ENCODE data around the gene EDAR.

Gene EDAR

GRCh38 chr2:109017017-109017416, 28.0 kb upstream of the EDAR start:
- Mint-ChIP-seq H3K27me3 (peaks cover 13% of the 10 kb centered on the region), H3K4me3 (no peak overlapping the region), H3K36me3 (no peaks in the 10 kb centered on the region), H3K27ac (no peak overlapping the region), H3K9me3 (no peaks in the 10 kb centered on the region), H3K4me1 (no peaks in the 10 kb centered on the region)
- ATAC-seq (ENCODE audit: low read depth) (no peak), DNase-seq (ENCODE audit: low spot score in 2 of 2) (no peak)

DNA sequence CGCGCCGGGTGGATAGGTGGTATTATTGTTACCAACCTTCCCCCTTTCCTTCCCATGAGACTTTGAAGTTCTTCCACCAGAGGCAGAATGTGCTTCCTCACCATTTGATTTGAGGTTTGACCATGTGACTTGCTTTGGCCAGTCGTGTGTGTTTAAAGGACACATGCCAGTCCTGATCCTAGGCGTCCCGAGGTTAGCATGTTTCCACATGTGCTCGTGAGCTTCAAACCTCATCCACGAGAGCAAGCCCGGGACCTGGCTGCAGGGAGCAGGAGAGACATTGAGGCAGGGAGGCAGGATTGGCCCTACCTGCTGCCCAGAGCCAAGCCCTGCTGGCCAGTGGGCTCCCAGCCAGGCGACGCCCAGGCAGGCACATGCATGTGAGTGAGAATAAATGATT, 27.4 kb upstream of the EDAR start:
- peaks cover 14% of the 10 kb centered on the region for H3K27me3 Mint-ChIP-seq
- no peak overlapping the region for H3K27ac Mint-ChIP-seq
- no peaks in the 10 kb centered on the region for H3K9me3 Mint-ChIP-seq
- no peaks in the 10 kb centered on the region for H3K4me1 Mint-ChIP-seq
- ATAC-seq (ENCODE audit: low read depth) = no peak
- no peaks in the 10 kb centered on the region for H3K36me3 Mint-ChIP-seq
- no peak overlapping the region for H3K4me3 Mint-ChIP-seq
- no peak for DNase-seq (ENCODE audit: low spot score in 2 of 2)

GRCh38 chr2:109014476-109014875, 25.5 kb upstream of the EDAR start:
- Mint-ChIP-seq H3K27ac (no peak overlapping the region), H3K4me1 (no peaks in the 10 kb centered on the region), H3K36me3 (no peaks in the 10 kb centered on the region), H3K9me3 (no peaks in the 10 kb centered on the region), H3K4me3 (no peak overlapping the region), H3K27me3 (peaks cover 14% of the 10 kb centered on the region)
- ATAC-seq (ENCODE audit: low read depth) (no peak), DNase-seq (ENCODE audit: low spot score in 2 of 2) (no peak)

- no peak overlapping the region for H3K27ac Mint-ChIP-seq
These were observed 24.0 kb upstream of the EDAR start for GRCh38 chr2:109013051-109013450.

DNA sequence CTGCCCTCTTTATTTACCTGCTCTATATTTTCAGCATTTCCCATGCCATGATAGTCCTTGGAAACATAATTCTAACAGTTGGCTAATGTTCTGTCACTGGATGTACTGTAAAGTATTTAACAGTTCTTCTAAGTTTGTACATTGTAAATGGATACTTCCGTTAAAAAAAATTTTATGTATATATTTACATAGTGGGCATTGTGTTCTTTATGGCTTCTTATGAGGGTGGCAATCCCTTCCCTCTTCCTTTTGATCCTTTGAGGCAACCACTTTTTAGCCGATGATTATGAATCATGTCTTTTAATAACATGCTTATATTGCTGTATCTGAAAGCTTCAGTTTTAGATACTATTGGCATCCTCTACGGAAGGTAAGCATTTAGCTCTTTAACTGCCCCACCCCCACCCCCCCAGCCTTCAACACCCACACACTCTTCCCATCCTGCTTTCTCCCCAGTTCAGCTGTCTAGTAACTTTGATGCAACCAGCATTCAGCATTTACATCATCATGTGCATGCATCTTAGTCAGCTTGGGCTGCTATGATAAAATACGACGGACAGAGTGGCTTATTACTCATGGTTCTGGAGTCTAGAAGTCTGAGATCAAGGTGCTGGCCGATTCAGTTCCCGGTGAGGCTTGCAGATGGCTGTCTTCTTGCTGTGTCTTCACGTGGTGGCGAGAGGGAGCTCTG, 21.0 kb upstream of the EDAR start:
- H3K27ac Mint-ChIP-seq = no peak overlapping the region
- no peak for ATAC-seq (ENCODE audit: low read depth)
- no peak for DNase-seq (ENCODE audit: low spot score in 2 of 2)
- no peaks in the 10 kb centered on the region for H3K36me3 Mint-ChIP-seq
- peaks cover 8% of the 10 kb centered on the region for H3K27me3 Mint-ChIP-seq
- H3K9me3 Mint-ChIP-seq = no peaks in the 10 kb centered on the region
- no peaks in the 10 kb centered on the region for H3K4me1 Mint-ChIP-seq
- H3K4me3 Mint-ChIP-seq = no peak overlapping the region

More at GRCh38 chr2:109013051-109013450, 24.0 kb upstream of the EDAR start:
- Mint-ChIP-seq H3K9me3 (no peaks in the 10 kb centered on the region), H3K4me1 (no peaks in the 10 kb centered on the region), H3K27me3 (peaks cover 12% of the 10 kb centered on the region), H3K4me3 (no peak overlapping the region), H3K36me3 (no peaks in the 10 kb centered on the region)
- DNase-seq (ENCODE audit: low spot score in 2 of 2) (no peak), ATAC-seq (ENCODE audit: low read depth) (no peak)

- peaks cover 13% of the 10 kb centered on the region for H3K27me3 Mint-ChIP-seq
- no peak for ATAC-seq (ENCODE audit: low read depth)
- no peak overlapping the region for H3K4me3 Mint-ChIP-seq
- no peaks in the 10 kb centered on the region for H3K36me3 Mint-ChIP-seq
- H3K27ac Mint-ChIP-seq = no peak overlapping the region
- H3K4me1 Mint-ChIP-seq = no peaks in the 10 kb centered on the region
- DNase-seq (ENCODE audit: low spot score in 2 of 2) = no peak
- H3K9me3 Mint-ChIP-seq = no peaks in the 10 kb centered on the region
These were observed 18.0 kb upstream of the EDAR start for GRCh38 chr2:109006971-109007370.

DNA sequence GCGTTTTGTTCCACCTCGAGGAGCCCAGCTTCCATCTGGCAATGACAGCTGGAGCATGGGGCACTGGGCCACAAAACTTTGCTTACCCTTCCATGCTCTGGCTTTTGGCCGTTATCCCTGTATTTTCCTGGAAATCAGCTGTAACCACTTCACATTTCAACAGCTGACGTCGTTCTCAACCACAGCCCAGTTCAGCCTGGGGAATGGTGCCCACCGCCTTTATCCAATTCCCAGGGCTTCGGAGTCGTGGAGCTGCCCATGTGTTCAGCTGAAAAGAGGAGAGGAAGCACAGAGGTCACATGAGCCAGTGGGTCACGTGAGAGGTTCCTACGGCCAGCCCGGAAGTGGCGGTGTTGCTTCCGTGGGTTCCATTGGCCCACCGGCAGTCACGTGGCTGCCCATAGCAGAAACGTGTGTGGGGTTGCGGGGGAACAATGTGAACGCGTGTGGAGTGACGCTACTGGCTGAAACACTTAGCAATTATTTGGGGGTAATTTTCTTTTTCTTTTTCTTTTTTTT, 16.7 kb upstream of the EDAR start:
- Mint-ChIP-seq H3K36me3 (no peaks in the 10 kb centered on the region), H3K27me3 (peaks cover 10% of the 10 kb centered on the region), H3K4me1 (no peaks in the 10 kb centered on the region), H3K4me3 (no peak overlapping the region), H3K9me3 (no peaks in the 10 kb centered on the region), H3K27ac (no peak overlapping the region)
- ATAC-seq (ENCODE audit: low read depth) (no peak), DNase-seq (ENCODE audit: low spot score in 2 of 2) (no peak)

- H3K4me1 Mint-ChIP-seq = no peaks in the 10 kb centered on the region
- no peak for ATAC-seq (ENCODE audit: low read depth)
These were observed 12.2 kb upstream of the EDAR start for GRCh38 chr2:109001201-109001600.

DNA sequence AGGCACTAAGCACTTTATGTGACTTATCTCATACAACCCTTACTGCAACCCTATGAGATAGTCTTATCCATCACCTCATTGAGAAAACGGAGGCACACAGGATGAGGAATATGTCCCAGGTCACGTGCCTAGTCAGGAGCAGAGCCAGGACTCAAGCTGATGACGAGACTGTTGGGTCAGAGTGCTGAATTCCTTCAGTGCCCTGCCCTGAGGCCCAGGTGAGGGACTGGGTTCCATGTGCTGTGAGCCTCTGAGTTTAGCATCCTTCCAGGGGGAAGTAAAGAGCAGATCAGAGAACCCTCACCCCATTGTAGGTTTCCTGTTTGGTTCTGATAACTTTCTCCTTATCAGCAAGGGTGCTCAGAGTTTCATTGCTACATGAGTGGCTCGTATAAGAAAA, 11.7 kb upstream of the EDAR start:
- no peak overlapping the region for H3K27ac Mint-ChIP-seq
- ATAC-seq (ENCODE audit: low read depth) (no peak), DNase-seq (ENCODE audit: low spot score in 2 of 2) (no peak)
- H3K9me3 Mint-ChIP-seq = no peaks in the 10 kb centered on the region
- H3K27me3 Mint-ChIP-seq = peaks cover 10% of the 10 kb centered on the region
- no peaks in the 10 kb centered on the region for H3K36me3 Mint-ChIP-seq
- no peaks in the 10 kb centered on the region for H3K4me1 Mint-ChIP-seq
- H3K4me3 Mint-ChIP-seq = no peak overlapping the region

More at GRCh38 chr2:109001201-109001600, 12.2 kb upstream of the EDAR start:
- Mint-ChIP-seq H3K27ac (no peak overlapping the region), H3K36me3 (no peaks in the 10 kb centered on the region), H3K9me3 (no peaks in the 10 kb centered on the region), H3K4me3 (no peak overlapping the region), H3K27me3 (peaks cover 10% of the 10 kb centered on the region)
- no peak for DNase-seq (ENCODE audit: low spot score in 2 of 2)

DNA sequence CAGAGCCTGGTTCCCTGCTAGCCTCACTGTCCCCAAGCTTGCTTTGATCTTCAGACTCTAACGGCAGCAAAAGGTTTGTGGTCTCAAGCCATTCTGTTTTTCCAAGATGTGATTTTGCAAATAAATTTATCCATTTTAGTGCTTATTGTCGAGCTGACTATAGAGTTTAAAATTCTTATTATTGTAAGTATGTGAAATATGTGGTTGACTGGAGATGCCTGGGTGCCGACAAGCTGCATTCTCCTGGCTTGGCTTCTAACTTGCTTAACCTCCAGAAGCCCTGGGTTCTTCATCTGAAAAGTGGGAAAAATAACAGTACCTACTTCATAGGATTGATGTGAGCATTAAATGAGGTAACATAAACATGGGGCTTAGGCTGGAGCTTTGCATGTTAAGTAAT, 9.9 kb upstream of the EDAR start:
- Mint-ChIP-seq H3K36me3 (no peaks in the 10 kb centered on the region), H3K4me1 (no peaks in the 10 kb centered on the region), H3K4me3 (no peak overlapping the region), H3K27ac (no peak overlapping the region), H3K27me3 (peaks cover 11% of the 10 kb centered on the region), H3K9me3 (no peaks in the 10 kb centered on the region)
- DNase-seq (ENCODE audit: low spot score in 2 of 2) = no peak
- no peak for ATAC-seq (ENCODE audit: low read depth)

DNA sequence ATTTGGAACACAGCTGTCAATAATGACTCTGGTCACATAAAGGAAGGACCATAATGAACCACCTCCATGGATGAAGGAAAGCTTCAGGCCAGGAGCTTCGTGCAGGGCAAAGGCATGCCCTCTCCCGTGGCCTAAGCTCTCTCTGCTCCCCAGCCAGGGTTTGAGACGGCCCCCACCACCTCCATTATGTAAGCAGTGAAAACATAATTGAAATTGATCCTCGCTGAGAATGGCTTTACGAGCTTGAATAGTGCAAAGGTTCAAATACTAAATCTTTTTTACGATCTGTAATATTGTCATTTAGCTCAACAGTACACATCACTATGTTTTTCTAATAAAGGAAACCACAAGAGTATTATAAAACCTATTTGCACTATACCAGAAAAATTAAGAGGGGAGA, 5.2 kb upstream of the EDAR start:
- ATAC-seq (ENCODE audit: low read depth) = no peak

DNA sequence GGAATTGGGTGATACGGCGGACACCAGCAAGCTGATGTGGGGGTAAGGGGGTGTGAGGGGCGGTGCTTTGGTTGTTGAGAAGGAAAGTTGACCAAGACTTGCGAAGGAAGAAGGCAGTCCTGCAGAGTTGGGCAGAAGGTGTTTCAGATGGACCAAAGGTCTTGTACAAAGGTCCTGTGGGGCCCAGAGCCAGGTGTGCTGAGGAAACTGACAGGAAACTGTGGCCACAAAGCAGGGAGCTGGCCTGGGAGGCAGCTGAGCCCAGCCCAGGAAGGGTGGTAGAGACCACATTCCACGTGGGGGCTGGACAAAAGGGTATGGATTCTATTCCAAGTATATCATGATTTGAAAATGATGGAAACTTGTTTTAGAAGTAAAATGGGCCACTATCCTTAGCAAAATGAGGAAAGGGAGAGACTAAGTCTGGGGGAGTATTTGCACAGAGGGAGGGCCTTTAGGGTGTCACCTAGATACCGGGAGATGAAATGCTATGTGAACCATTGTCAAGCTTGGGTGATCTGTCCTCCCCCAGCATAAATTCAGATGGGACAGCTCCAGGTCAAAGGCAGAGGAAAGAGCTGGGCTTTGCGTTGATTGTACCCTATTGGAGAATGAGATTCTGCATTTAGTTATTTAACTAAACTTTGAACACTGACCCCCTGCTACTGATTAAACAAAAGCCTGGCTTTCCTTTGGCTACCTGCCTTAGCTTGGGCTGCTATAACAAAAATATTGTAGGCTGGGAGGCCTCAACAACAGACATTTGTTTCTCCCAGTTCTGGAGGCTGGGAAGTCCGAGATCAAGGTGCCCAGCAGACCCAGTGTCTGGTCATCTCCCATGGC, 4.3 kb upstream of the EDAR start:
- no peak overlapping the region for H3K27ac Mint-ChIP-seq
- no peak for ATAC-seq (ENCODE audit: low read depth)
- no peak for DNase-seq (ENCODE audit: low spot score in 2 of 2)
- peaks cover 2% of the 10 kb centered on the region for H3K4me1 Mint-ChIP-seq
- H3K27me3 Mint-ChIP-seq = peaks cover 8% of the 10 kb centered on the region
- no peaks in the 10 kb centered on the region for H3K9me3 Mint-ChIP-seq
- H3K4me3 Mint-ChIP-seq = no peak overlapping the region
- no peaks in the 10 kb centered on the region for H3K36me3 Mint-ChIP-seq

More for the DNA sequence above, 5.2 kb upstream of the EDAR start:
- no peak for DNase-seq (ENCODE audit: low spot score in 2 of 2)
- H3K27me3 Mint-ChIP-seq = peaks cover 8% of the 10 kb centered on the region
- no peaks in the 10 kb centered on the region for H3K4me1 Mint-ChIP-seq
- no peak overlapping the region for H3K27ac Mint-ChIP-seq
- H3K9me3 Mint-ChIP-seq = no peaks in the 10 kb centered on the region
- H3K36me3 Mint-ChIP-seq = no peaks in the 10 kb centered on the region
- H3K4me3 Mint-ChIP-seq = no peak overlapping the region

GRCh38 chr2:108988076-108988795, 784 bp downstream of the EDAR start:
- Mint-ChIP-seq H3K9me3 (no peaks in the 10 kb centered on the region), H3K4me3 (no peak overlapping the region), H3K27me3 (peaks cover 13% of the 10 kb centered on the region), H3K4me1 (peaks cover 2% of the 10 kb centered on the region), H3K27ac (no peak overlapping the region), H3K36me3 (no peaks in the 10 kb centered on the region)
- DNase-seq (ENCODE audit: low spot score in 2 of 2) (no peak), ATAC-seq (ENCODE audit: low read depth) (no peak)

DNA sequence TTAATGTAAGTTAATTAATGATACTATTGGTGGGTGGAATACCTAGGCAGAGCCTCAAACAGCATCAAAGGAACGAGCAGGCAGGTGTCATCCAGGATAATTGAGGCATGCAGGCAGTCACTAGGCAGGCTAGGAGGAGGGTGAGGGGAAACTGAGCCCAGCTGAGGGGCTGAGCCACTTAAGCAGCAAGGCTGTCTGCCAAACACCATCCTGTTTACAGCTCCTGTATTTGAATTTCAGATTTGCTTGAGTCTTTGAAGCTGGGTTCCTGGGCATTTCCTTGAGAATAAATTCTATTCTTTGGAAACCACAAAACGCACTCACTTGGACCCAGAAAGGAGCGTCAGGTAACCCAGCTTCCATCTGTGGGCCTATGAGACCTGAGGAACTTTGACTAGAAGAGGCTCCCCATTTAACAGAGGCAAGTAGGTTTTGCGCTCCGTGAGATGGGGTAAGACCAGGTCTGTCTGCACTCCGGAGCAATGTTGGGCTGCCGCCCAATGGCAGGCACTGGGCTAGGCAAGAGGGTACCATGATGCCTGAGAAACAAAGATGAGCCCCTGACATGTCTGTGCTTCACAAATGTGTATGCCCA, 2.0 kb downstream of the EDAR start:
- Mint-ChIP-seq H3K9me3 (no peaks in the 10 kb centered on the region), H3K27ac (no peak overlapping the region), H3K27me3 (peaks cover 15% of the 10 kb centered on the region), H3K4me3 (no peak overlapping the region), H3K4me1 (peaks cover 2% of the 10 kb centered on the region), H3K36me3 (no peaks in the 10 kb centered on the region)
- ATAC-seq (ENCODE audit: low read depth) (no peak), DNase-seq (ENCODE audit: low spot score in 2 of 2) (no peak)
